Activated CD4-positive, alpha-beta T cell treated with anti-CD3 and anti-CD28 coated beads for 1 hour (primary cell): ENCODE measurements around the gene PDRG1.
"Not testable (repeated sequence)": the region's sequence is repeated elsewhere in the genome, so short reads cannot be mapped to it uniquely, and the experiment has no call there.

ENCODE experiments used
- DNase-seq: peaks from one replicate; pipeline ENCODE4 v3.0.0-alpha.2; 2020

Gene PDRG1

DNA sequence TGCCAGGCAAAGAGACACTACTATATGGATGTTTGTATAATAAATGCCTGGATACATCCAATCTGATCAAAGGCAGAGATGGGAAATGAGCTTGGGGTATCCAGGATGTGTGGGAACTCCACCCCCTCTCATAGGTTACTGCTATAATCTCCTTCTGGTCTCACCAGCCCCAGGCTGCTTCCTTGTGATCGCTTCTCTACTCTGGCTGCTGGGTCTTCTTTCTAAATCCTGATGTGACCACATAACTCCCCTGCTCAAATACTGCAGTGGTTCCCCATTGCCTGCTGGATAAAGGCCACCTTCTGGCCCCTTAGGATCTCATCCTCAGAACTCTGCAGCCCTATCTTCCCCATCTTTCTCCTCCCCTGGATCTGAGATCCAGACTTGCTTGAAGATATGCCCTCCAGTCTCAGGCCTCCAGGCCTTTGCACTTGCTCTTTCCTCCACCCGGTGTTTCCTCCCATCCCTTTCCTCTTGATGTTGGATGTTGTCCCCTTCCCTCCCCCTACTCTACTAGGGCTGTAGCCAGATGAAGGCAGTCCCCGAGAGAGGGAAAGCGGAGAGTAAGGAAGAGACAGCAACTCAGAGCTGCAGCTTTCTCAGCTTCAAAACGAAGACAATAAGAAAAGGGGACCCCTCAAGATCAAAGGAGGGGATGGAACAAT lies 15.3 kb upstream of the PDRG1 start:
- DNase-seq = no peak

DNA sequence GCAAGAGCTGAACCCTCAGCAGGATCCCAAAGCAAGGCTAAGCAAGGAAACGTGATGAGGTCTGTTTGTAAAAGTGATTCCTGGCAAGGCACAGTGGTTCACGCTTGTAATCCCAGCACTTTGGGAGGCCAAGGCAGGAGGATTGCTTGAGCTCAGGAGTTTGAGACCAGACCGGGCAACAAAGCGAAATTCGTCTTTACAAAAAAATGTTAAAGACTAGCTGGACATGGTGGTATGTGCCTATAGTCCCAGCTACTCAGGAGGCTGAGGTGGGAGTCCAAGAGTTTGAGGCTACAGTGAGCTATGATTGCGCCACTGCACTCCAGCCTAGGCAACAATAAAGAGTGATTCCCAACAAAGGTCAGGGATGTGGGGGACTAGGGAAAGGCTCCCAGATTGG lies 12.0 kb upstream of the PDRG1 start:
- DNase-seq = no peak

- DNase-seq = no peak
Observed at GRCh38 chr20:31962761-31963160, 10.9 kb upstream of the PDRG1 start.

- no peak for DNase-seq
Observed at GRCh38 chr20:31956556-31957526, 5.0 kb upstream of the PDRG1 start.

- DNase-seq = no peak
Observed at GRCh38 chr20:31954500-31954899, 2.7 kb upstream of the PDRG1 start.

DNA sequence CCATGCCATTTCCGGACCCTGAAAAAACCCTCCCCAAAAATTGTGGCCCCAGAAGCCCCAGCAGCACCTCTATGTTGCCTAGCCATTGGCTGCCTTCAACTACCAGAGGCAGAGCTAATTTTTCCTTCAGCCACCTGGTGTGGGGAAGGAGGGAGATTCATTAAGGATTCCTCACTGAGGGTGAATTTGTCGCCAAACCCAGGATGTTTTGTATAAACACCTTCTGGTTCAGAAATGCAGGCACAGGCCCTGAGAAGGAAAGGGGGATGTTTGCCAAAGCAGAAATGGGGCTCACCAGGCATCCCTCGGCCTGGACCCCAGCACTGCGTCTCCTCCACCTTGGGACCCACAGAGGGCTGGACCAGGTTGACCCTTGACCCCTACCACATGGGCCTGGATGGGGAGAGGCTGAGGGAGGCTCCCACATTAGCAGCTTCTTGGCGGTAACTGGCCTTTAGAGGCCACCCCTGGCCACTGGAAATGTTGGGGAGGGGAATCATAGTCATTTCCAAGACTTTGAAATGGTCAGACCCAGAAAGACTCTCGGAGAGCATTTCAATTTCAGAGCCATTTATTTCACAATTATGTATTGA lies 1.8 kb upstream of the PDRG1 start:
- no peak for DNase-seq

DNA sequence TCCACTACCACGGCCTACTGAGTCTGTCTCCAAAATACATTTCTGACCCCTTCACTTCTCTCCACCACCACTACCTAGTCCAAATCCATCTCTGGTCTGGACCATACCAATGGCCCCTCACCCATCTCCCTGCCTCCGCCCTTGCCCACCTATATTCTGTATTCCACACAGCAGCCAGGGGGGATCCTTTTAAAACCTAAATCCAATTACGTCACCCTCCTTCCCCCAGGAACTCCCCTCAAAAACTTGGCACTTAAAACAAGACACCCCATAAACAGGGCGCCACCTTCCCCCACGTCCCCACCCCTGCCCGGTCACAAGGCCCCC lies 680 bp downstream of the PDRG1 start:
- DNase-seq = no peak

DNA sequence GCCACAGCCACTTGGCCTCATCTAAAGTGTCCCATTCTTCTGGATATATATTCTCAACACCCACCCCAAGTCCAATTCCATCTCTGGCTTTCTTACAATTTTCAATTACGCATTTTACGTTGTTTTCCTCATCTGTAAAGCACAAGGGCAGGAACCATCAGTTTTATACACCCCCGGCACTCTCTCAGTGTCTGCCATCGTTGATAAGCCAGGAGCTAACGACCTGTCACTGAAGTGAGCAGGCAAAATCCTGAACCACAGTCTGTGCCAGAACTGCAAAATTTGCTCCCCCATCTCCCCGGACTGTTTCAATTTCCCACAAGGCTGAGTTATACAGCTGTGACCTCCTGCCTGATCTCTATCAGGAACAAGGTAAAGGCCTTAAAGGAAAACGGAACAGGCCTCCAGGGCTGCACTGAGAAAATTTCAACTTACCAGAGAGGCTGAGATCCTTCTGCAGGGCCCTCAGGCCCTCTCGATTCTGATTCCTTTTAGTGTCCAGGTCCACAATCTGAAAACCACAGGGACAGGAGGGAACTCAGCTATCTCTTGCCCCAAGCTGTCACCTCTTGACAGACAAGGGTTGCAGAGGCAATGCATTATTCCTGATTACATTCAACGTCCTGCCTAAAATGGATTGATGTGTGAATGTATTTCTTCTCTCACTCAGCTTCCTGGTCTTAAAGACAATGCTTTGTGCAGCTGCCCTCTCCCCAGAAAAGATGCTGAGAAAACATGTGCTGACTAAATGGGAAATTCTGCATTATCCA lies 1.8 kb downstream of the PDRG1 start:
- no peak for DNase-seq

GRCh38 chr20:31948008-31948407 lies 3.8 kb downstream of the PDRG1 start:
- DNase-seq = no peak

GRCh38 chr20:31945785-31946184 lies 6.1 kb downstream of the PDRG1 start:
- DNase-seq = no peak

- DNase-seq = no peak
Observed at GRCh38 chr20:31945319-31945718, 6.5 kb downstream of the PDRG1 start.

GRCh38 chr20:31943052-31943471 lies 8.8 kb downstream of the PDRG1 start:
- DNase-seq = no peak

GRCh38 chr20:31939661-31940060 lies 12.2 kb downstream of the PDRG1 start:
- DNase-seq = no peak

DNA sequence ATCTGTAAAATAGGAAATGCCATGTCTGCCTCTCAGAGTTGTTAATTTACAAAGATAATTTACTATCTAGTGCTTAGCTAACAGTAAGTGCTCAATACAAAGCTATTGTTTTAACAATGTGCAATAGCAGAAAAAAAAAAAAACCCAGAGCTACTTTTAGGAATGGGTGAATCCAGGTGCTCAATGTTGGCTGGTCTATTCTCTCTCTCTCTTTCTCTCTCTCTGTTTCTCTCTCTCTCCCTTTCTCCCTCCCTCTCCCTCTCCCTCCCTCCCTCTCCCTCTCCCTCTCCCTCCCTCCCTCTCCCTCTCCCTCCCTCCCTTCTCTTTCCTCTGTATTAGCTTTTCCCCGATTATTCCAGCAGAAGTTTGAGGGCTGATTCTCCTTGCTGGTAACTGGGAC lies 14.0 kb downstream of the PDRG1 start:
- no peak for DNase-seq

GRCh38 chr20:31936420-31936819 lies 15.4 kb downstream of the PDRG1 start:
- DNase-seq = no peak

DNA sequence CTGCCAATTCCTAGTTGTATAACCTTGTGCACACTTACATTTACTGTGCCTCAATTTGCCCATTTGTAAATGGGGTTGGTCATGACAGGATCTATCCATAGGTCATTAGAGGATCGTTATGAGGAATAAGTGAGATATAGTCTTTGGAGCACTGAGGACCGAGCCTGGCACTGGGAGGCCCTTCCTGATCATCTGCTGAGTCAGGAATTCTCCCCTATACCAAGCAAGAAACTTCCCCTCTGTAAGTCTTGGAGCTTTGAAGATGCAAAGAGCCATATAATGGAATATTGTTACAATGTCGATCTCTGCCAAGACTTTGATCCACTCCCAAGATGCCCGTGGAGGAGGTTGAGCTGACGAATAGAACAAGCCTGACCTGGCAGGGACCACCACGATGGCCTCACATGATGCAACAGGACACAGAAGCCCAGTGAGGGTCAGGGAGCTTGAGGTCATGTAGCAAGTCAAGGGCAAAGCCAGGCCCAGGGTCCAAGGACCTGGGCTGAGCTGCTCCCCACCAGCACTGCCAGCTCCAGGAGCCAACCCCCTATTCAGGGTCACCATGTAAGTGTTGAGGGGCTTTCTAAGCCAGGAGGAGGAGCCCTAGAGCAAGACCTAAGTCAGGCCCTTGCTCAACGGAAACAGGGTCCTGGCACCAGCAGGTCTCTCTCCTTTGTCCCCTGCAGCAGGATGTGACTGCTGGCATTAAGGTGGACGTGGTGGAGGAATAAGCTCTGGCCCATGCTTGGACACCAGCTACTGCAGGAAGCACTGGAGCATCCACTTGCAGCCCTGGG lies 16.7 kb downstream of the PDRG1 start:
- DNase-seq = no peak

- no peak for DNase-seq
Observed at GRCh38 chr20:31934491-31934890, 17.4 kb downstream of the PDRG1 start.

DNA sequence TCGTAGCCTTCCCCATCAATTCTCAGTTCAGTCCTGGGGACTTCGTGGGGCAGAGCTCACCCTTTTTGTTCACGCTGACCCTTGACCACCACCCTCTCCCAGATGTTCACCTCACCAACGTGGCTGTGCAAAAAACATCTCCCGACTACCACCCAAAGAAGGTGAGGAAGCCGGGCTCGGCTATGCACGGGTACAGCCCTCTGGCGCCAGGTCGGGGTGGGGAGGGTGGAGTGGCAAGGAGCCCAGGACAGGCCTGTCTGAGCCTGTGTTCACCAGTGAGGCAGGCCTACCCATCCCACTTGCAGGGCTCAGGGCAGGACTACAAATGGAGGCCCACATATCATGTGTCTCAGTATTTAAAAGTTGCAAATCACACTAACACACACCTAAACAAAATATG lies 18.1 kb downstream of the PDRG1 start:
- no peak for DNase-seq

GRCh38 chr20:31930779-31931178 lies 21.1 kb downstream of the PDRG1 start:
- DNase-seq = no peak

GRCh38 chr20:31929631-31930030 lies 22.2 kb downstream of the PDRG1 start:
- DNase-seq = not testable (repeated sequence)

GRCh38 chr20:31927627-31928159 lies 24.2 kb downstream of the PDRG1 start:
- no peak for DNase-seq

- no peak for DNase-seq
Observed at GRCh38 chr20:31926493-31926892, 25.4 kb downstream of the PDRG1 start.
